Activated naive CD8-positive, alpha-beta T cell treated with anti-CD3 and anti-CD28 coated beads for 36 hours (primary cell): ENCODE data around the gene GATA6. TPM values are rescaled to one million over a fixed set of nuclear protein-coding genes. Genes with fewer than 3 reads are reported as not detected.

ENCODE experiments used
- DNase-seq: peaks from one replicate; pipeline ENCODE4 v3.0.0; 2021
- H3K27ac Mint-ChIP-seq: one replicate; pipeline ENCODE4 v1.8.0; 2022; ENCODE audit warnings: mild to moderate bottlenecking, moderate library complexity, mixed read lengths
- H3K27me3 Mint-ChIP-seq: one replicate; pipeline ENCODE4 v1.8.0; 2022; ENCODE audit warnings: mild to moderate bottlenecking, mixed read lengths
- H3K36me3 Mint-ChIP-seq: one replicate; pipeline ENCODE4 v1.8.0; 2021; ENCODE audit warnings: mild to moderate bottlenecking, mixed read lengths
- H3K4me1 Mint-ChIP-seq: one replicate; pipeline ENCODE4 v1.8.0; 2021; ENCODE audit warnings: mixed read lengths
- H3K4me3 Mint-ChIP-seq: one replicate; pipeline ENCODE4 v1.8.0; 2022; ENCODE audit warnings: mild to moderate bottlenecking, moderate library complexity, mixed read lengths
- H3K9me3 Mint-ChIP-seq: one replicate; pipeline ENCODE4 v1.8.0; 2022; ENCODE audit warnings: mixed read lengths
- total RNA-seq, 2 experiments: library from RNA; stranded (reverse); gene quantifications; one replicate each; pipeline ENCODE4 v1.2.3, GENCODE V29; 2021

Gene GATA6
- total RNA-seq, result not detected

GRCh38 chr18:22169011-22169888 is at the start of gene GATA6:
Gene GATA6 (plus strand): TSS chr18:22169589. CDS start chr18:22171145, 1,556 bp downstream.
- no peak within 1 kb of the TSS for H3K27ac Mint-ChIP-seq
- no peaks in the 10 kb centered on the region for H3K36me3 Mint-ChIP-seq
- H3K4me3 Mint-ChIP-seq, result peak within 1 kb of the TSS; percentile 79
- no peaks in the 10 kb centered on the region for H3K9me3 Mint-ChIP-seq
- peaks cover 84% of the 10 kb centered on the region for H3K27me3 Mint-ChIP-seq
- DNase-seq, result peak; percentile 65
- peaks cover 17% of the 10 kb centered on the region for H3K4me1 Mint-ChIP-seq

GRCh38 chr18:22124970-22125369 is 44.4 kb upstream of the GATA6 start:
- Mint-ChIP-seq H3K36me3 (peaks cover 2% of the 10 kb centered on the region), H3K9me3 (peaks cover 2% of the 10 kb centered on the region), H3K4me1 (no peaks in the 10 kb centered on the region)

GRCh38 chr18:22128954-22129353 is 40.4 kb upstream of the GATA6 start:
- H3K27ac Mint-ChIP-seq, result no peak overlapping the region
- DNase-seq, result no peak
- H3K4me3 Mint-ChIP-seq, result no peak overlapping the region
- H3K9me3 Mint-ChIP-seq, result no peaks in the 10 kb centered on the region
- no peaks in the 10 kb centered on the region for H3K4me1 Mint-ChIP-seq
- no peaks in the 10 kb centered on the region for H3K36me3 Mint-ChIP-seq
- H3K27me3 Mint-ChIP-seq, result no peaks in the 10 kb centered on the region

More at GRCh38 chr18:22124970-22125369, 44.4 kb upstream of the GATA6 start:
- H3K27ac Mint-ChIP-seq, result no peak overlapping the region
- no peak for DNase-seq
- H3K4me3 Mint-ChIP-seq, result no peak overlapping the region
- H3K27me3 Mint-ChIP-seq, result no peaks in the 10 kb centered on the region

- H3K4me3 Mint-ChIP-seq, result no peak overlapping the region
- no peak overlapping the region for H3K27ac Mint-ChIP-seq
- no peaks in the 10 kb centered on the region for H3K4me1 Mint-ChIP-seq
- no peaks in the 10 kb centered on the region for H3K27me3 Mint-ChIP-seq
- H3K9me3 Mint-ChIP-seq, result no peaks in the 10 kb centered on the region
- no peak for DNase-seq
- no peaks in the 10 kb centered on the region for H3K36me3 Mint-ChIP-seq
These were observed 39.6 kb upstream of the GATA6 start for GRCh38 chr18:22129778-22130177.

GRCh38 chr18:22132258-22132657 is 37.1 kb upstream of the GATA6 start:
- no peaks in the 10 kb centered on the region for H3K4me1 Mint-ChIP-seq
- H3K36me3 Mint-ChIP-seq, result no peaks in the 10 kb centered on the region
- H3K27ac Mint-ChIP-seq, result no peak overlapping the region
- peaks cover 1% of the 10 kb centered on the region for H3K9me3 Mint-ChIP-seq
- DNase-seq, result no peak
- H3K4me3 Mint-ChIP-seq, result no peak overlapping the region
- H3K27me3 Mint-ChIP-seq, result no peaks in the 10 kb centered on the region

- no peak for DNase-seq
- Mint-ChIP-seq H3K27ac (no peak overlapping the region), H3K9me3 (peaks cover 1% of the 10 kb centered on the region), H3K36me3 (no peaks in the 10 kb centered on the region), H3K27me3 (no peaks in the 10 kb centered on the region), H3K4me3 (no peak overlapping the region), H3K4me1 (no peaks in the 10 kb centered on the region)
These were observed 36.6 kb upstream of the GATA6 start for GRCh38 chr18:22132763-22133162.

GRCh38 chr18:22136395-22136794 is 33.0 kb upstream of the GATA6 start:
- no peaks in the 10 kb centered on the region for H3K36me3 Mint-ChIP-seq

GRCh38 chr18:22141211-22141610 is 28.2 kb upstream of the GATA6 start:
- no peak for DNase-seq
- H3K27me3 Mint-ChIP-seq, result peaks cover 3% of the 10 kb centered on the region
- H3K4me1 Mint-ChIP-seq, result no peaks in the 10 kb centered on the region
- H3K27ac Mint-ChIP-seq, result no peak overlapping the region
- H3K36me3 Mint-ChIP-seq, result no peaks in the 10 kb centered on the region
- peaks cover 3% of the 10 kb centered on the region for H3K9me3 Mint-ChIP-seq
- H3K4me3 Mint-ChIP-seq, result no peak overlapping the region

More at GRCh38 chr18:22136395-22136794, 33.0 kb upstream of the GATA6 start:
- Mint-ChIP-seq H3K4me3 (no peak overlapping the region), H3K4me1 (no peaks in the 10 kb centered on the region), H3K27ac (no peak overlapping the region), H3K27me3 (peaks cover 3% of the 10 kb centered on the region), H3K9me3 (peaks cover 3% of the 10 kb centered on the region)
- DNase-seq, result no peak

GRCh38 chr18:22143347-22144340 is 25.7 kb upstream of the GATA6 start:
- Mint-ChIP-seq H3K27me3 (peaks cover 3% of the 10 kb centered on the region), H3K36me3 (no peaks in the 10 kb centered on the region), H3K9me3 (no peaks in the 10 kb centered on the region), H3K4me3 (no peak overlapping the region), H3K4me1 (no peaks in the 10 kb centered on the region), H3K27ac (no peak overlapping the region)
- DNase-seq, result no peak

GRCh38 chr18:22145160-22145559 is 24.2 kb upstream of the GATA6 start:
- H3K27ac Mint-ChIP-seq, result no peak overlapping the region
- H3K9me3 Mint-ChIP-seq, result no peaks in the 10 kb centered on the region

GRCh38 chr18:22149710-22150109 is 19.7 kb upstream of the GATA6 start:
- Mint-ChIP-seq H3K4me1 (no peaks in the 10 kb centered on the region), H3K4me3 (no peak overlapping the region), H3K36me3 (no peaks in the 10 kb centered on the region), H3K27me3 (peaks cover 5% of the 10 kb centered on the region), H3K9me3 (no peaks in the 10 kb centered on the region), H3K27ac (no peak overlapping the region)
- no peak for DNase-seq

More at GRCh38 chr18:22145160-22145559, 24.2 kb upstream of the GATA6 start:
- H3K4me3 Mint-ChIP-seq, result no peak overlapping the region
- H3K4me1 Mint-ChIP-seq, result no peaks in the 10 kb centered on the region
- H3K36me3 Mint-ChIP-seq, result no peaks in the 10 kb centered on the region
- no peaks in the 10 kb centered on the region for H3K27me3 Mint-ChIP-seq
- DNase-seq, result no peak

GRCh38 chr18:22152093-22152492 is 17.3 kb upstream of the GATA6 start:
- Mint-ChIP-seq H3K9me3 (no peaks in the 10 kb centered on the region), H3K4me3 (no peak overlapping the region), H3K27me3 (peaks cover 7% of the 10 kb centered on the region), H3K27ac (no peak overlapping the region), H3K36me3 (no peaks in the 10 kb centered on the region), H3K4me1 (no peaks in the 10 kb centered on the region)
- DNase-seq, result no peak

- no peak for DNase-seq
- no peaks in the 10 kb centered on the region for H3K9me3 Mint-ChIP-seq
- no peaks in the 10 kb centered on the region for H3K4me1 Mint-ChIP-seq
- H3K4me3 Mint-ChIP-seq, result no peak overlapping the region
- H3K36me3 Mint-ChIP-seq, result no peaks in the 10 kb centered on the region
- H3K27ac Mint-ChIP-seq, result no peak overlapping the region
- peaks cover 7% of the 10 kb centered on the region for H3K27me3 Mint-ChIP-seq
These were observed 16.0 kb upstream of the GATA6 start for GRCh38 chr18:22153428-22153827.

- Mint-ChIP-seq H3K4me3 (no peak overlapping the region), H3K27ac (no peak overlapping the region), H3K9me3 (no peaks in the 10 kb centered on the region), H3K27me3 (peaks cover 8% of the 10 kb centered on the region), H3K4me1 (no peaks in the 10 kb centered on the region), H3K36me3 (no peaks in the 10 kb centered on the region)
- no peak for DNase-seq
These were observed 13.8 kb upstream of the GATA6 start for GRCh38 chr18:22155584-22155983.

GRCh38 chr18:22159014-22159413 is 10.4 kb upstream of the GATA6 start:
- Mint-ChIP-seq H3K9me3 (no peaks in the 10 kb centered on the region), H3K36me3 (no peaks in the 10 kb centered on the region), H3K4me1 (no peaks in the 10 kb centered on the region), H3K27ac (no peak overlapping the region), H3K27me3 (peaks cover 38% of the 10 kb centered on the region), H3K4me3 (no peak overlapping the region)
- DNase-seq, result no peak
